ENCODE results near the gene LIN37. TPM values are rescaled to one million over a fixed set of nuclear protein-coding genes. Genes with fewer than 3 reads are reported as not detected.
A peak's percentile ranks its signal among the peaks of the same experiment; 100 is the strongest.

LIN37 gene
- total and polyA plus RNA-seq, 2 of the 13 experiments (the other 11 are each of a cell fraction or from before 2014, with no cell fraction given), result 6.3 to 8.7 TPM

DNA sequence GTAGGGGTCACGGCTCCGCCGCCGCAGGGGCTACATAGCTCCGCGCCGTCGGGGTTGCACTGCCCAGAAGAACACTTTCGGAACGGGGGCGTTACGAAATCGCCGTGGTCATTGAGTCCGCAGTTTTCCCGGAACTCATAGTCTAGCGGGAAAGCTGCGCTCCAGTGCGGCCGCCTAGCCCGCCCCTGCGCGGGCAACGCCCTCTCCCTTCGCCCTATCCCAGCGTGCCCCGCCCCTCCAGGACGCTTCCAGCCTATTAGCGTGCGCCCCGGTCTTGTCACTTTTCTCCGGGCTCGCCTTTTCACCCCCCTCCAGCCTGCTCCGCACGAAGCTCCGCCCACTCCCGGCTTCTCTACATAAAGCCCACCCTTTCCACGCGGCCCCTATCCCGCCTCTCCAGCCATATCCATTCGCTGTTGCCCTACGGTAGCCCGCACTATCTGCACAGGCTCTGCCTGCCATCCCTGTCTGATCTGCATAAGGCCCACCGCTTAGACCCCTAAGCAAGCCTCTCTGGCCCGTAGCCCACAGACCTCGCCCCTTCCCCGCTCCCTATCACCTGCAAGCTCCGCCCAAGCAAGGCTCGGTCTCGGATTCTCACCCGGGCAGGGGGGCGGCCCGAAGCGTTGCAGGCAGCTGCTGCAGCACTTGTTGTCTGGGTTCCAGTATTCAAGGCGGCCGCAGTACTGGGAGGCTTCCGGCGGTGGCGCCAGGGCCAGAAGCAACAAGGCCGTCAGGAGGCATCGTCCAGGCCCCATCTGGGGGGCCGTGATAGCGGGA is 7.8 kb upstream of the LIN37 start (continued):
- TF ChIP-seq, protein P1, sequence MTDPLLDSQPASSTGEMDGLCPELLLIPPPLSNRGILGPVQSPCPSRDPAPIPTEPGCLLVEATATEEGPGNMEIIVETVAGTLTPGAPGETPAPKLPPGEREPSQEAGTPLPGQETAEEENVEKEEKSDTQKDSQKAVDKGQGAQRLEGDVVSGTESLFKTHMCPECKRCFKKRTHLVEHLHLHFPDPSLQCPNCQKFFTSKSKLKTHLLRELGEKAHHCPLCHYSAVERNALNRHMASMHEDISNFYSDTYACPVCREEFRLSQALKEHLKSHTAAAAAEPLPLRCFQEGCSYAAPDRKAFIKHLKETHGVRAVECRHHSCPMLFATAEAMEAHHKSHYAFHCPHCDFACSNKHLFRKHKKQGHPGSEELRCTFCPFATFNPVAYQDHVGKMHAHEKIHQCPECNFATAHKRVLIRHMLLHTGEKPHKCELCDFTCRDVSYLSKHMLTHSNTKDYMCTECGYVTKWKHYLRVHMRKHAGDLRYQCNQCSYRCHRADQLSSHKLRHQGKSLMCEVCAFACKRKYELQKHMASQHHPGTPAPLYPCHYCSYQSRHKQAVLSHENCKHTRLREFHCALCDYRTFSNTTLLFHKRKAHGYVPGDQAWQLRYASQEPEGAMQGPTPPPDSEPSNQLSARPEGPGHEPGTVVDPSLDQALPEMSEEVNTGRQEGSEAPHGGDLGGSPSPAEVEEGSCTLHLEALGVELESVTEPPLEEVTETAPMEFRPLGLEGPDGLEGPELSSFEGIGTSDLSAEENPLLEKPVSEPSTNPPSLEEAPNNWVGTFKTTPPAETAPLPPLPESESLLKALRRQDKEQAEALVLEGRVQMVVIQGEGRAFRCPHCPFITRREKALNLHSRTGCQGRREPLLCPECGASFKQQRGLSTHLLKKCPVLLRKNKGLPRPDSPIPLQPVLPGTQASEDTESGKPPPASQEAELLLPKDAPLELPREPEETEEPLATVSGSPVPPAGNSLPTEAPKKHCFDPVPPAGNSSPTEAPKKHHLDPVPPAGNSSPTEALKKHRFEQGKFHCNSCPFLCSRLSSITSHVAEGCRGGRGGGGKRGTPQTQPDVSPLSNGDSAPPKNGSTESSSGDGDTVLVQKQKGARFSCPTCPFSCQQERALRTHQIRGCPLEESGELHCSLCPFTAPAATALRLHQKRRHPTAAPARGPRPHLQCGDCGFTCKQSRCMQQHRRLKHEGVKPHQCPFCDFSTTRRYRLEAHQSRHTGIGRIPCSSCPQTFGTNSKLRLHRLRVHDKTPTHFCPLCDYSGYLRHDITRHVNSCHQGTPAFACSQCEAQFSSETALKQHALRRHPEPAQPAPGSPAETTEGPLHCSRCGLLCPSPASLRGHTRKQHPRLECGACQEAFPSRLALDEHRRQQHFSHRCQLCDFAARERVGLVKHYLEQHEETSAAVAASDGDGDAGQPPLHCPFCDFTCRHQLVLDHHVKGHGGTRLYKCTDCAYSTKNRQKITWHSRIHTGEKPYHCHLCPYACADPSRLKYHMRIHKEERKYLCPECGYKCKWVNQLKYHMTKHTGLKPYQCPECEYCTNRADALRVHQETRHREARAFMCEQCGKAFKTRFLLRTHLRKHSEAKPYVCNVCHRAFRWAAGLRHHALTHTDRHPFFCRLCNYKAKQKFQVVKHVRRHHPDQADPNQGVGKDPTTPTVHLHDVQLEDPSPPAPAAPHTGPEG (CRISPR knock-in tag; IDR thresholded peaks at IDR 0.05), result no peak
- TF ChIP-seq POLR2AphosphoS5 (IDR thresholded peaks at IDR 0.05; ENCODE audit: low read depth, low read length) (peak; percentile 84), SMYD3 (CRISPR knock-in tag; IDR thresholded peaks at IDR 0.05) (peak; percentile 59; the same call in 1 of the 2 replicates), NFYC (CRISPR knock-in tag; IDR thresholded peaks at IDR 0.05) (peak; percentile 87), ZNF597 (CRISPR knock-in tag; IDR thresholded peaks at IDR 0.05) (no peak), HOXA3 (CRISPR knock-in tag; IDR thresholded peaks at IDR 0.05) (peak; percentile 62; the same call in 1 of the 2 replicates), THAP11 (CRISPR knock-in tag; IDR thresholded peaks at IDR 0.05) (peak; percentile 85), ZNF644 (CRISPR knock-in tag; IDR thresholded peaks at IDR 0.05; ENCODE audit: low read depth) (no peak), FOXC1 (CRISPR knock-in tag; IDR thresholded peaks at IDR 0.05; ENCODE audit: borderline replicate concordance) (peak; percentile 84; the same call in 1 of the 2 replicates), NRL (CRISPR knock-in tag; IDR thresholded peaks at IDR 0.05; ENCODE audit: borderline replicate concordance) (peak; percentile 64; the same call in 1 of the 2 replicates), PPARG (CRISPR knock-in tag; conservative IDR thresholded peaks at IDR 0.05) (peak; percentile 17; the same call in 1 of the 2 replicates), SALL1 (CRISPR knock-in tag; IDR thresholded peaks at IDR 0.05) (peak; percentile 83), ZNF430 (CRISPR knock-in tag; IDR thresholded peaks at IDR 0.05) (peak; percentile 79; the same call in 1 of the 2 replicates), NR3C1 (CRISPR knock-in tag; IDR thresholded peaks at IDR 0.05) (no peak), ASH2L (IDR thresholded peaks at IDR 0.05; ENCODE audit: insufficient read length, low read depth, low read length) (peak; percentile 76), HOXD1 (CRISPR knock-in tag; IDR thresholded peaks at IDR 0.05) (no peak), ZBTB42 (CRISPR knock-in tag; IDR thresholded peaks at IDR 0.05) (0 out of 2 replicates have a peak, but pooled peaks have one; percentile 28), ETV6 (CRISPR knock-in tag; conservative IDR thresholded peaks at IDR 0.05) (no peak), CREB1 (IDR thresholded peaks at IDR 0.05) (peak; percentile 52), CREB1 (CRISPR knock-in tag; IDR thresholded peaks at IDR 0.05) (peak; percentile 72), HNF4A (CRISPR knock-in tag; IDR thresholded peaks at IDR 0.05) (peak; percentile 47; the same call in 1 of the 2 replicates)
- TF ChIP-seq, protein P2, sequence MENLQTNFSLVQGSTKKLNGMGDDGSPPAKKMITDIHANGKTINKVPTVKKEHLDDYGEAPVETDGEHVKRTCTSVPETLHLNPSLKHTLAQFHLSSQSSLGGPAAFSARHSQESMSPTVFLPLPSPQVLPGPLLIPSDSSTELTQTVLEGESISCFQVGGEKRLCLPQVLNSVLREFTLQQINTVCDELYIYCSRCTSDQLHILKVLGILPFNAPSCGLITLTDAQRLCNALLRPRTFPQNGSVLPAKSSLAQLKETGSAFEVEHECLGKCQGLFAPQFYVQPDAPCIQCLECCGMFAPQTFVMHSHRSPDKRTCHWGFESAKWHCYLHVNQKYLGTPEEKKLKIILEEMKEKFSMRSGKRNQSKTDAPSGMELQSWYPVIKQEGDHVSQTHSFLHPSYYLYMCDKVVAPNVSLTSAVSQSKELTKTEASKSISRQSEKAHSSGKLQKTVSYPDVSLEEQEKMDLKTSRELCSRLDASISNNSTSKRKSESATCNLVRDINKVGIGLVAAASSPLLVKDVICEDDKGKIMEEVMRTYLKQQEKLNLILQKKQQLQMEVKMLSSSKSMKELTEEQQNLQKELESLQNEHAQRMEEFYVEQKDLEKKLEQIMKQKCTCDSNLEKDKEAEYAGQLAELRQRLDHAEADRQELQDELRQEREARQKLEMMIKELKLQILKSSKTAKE (CRISPR knock-in tag; IDR thresholded peaks at IDR 0.05; ENCODE audit: borderline replicate concordance), result peak; percentile 16; the same call in 1 of the 2 replicates
